Caki2 (cell line): ENCODE measurements around the gene KIAA1549. TPM values are rescaled to one million over a fixed set of nuclear protein-coding genes. Genes with fewer than 3 reads are reported as not detected.
"Not testable (repeated sequence)": the region's sequence is repeated elsewhere in the genome, so short reads cannot be mapped to it uniquely, and the experiment has no call there.

Source experiments
- DNase-seq: peaks from one replicate; pipeline ENCODE4 v3.0.0-alpha.2; 2015; ENCODE audit warnings: low read depth
- in situ Hi-C: cut with HindIII; loops from 2 replicates; pipeline ENCODE4 v1.10.0; 2016; ENCODE audit warnings: low sequenced_read_pairs, low pct_unique_long_range_greater_than_20kb, mixed read lengths
- total RNA-seq: library from RNA; depleted of rRNA; stranded (reverse); fragments of >200 nt; shearing (Covaris generic); gene quantifications from 2 replicates; pipeline ENCODE4 v1.2.3, GENCODE V29; 2014; ENCODE audit warnings: low replicate concordance; rRNA removed

The KIAA1549 gene
- 0.58 and 1.6 TPM in 2 replicates for total RNA-seq

GRCh38 chr7:138981332-138982203 lies at the start of gene KIAA1549:
Gene KIAA1549 (minus strand): TSS chr7:138981389. CDS start chr7:138981269, 120 bp downstream.
- in situ Hi-C loops, result no loop called here

GRCh38 chr7:139029353-139029752 lies 48.2 kb upstream of the KIAA1549 start:
- in situ Hi-C loops, result no loop called here
- no peak for DNase-seq

More at GRCh38 chr7:138981332-138982203, at the start of gene KIAA1549:
- peak; percentile 59 for DNase-seq

GRCh38 chr7:139026551-139026950 lies 45.4 kb upstream of the KIAA1549 start:
- in situ Hi-C loops, result no loop called here
- DNase-seq, result no peak

- DNase-seq, in situ Hi-C loops: not testable (repeated sequence)
Observed at GRCh38 chr7:139025861-139026260, 44.7 kb upstream of the KIAA1549 start.

GRCh38 chr7:139023076-139023475 lies 41.9 kb upstream of the KIAA1549 start:
- in situ Hi-C loops, result no loop called here
- DNase-seq, result no peak

DNA sequence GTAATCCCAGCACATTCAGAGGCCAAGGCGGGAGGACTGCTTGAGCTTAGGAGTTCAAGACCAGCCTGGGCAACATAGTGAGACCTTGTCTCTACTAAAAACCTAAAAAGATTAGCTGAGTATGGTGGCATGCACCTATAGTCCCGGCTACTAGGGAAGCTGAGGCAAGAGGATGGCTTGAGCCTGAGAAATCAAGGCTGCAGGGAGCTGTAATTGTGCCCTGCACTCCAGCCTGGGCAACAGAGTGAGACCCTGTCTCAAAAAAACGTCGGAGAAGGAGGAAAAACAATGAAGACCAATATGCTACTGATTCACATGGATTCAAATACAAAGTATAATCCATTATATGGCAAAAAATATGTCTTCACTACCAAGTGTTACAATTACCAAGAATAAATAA lies 41.1 kb upstream of the KIAA1549 start:
- DNase-seq, result no peak
- in situ Hi-C loops, result no loop called here

GRCh38 chr7:139018910-139019309 lies 37.7 kb upstream of the KIAA1549 start:
- in situ Hi-C loops, result no loop called here

GRCh38 chr7:139016931-139017511 lies 35.8 kb upstream of the KIAA1549 start:
- DNase-seq, result peak; percentile 36
- in situ Hi-C loops, result no loop called here

More at GRCh38 chr7:139018910-139019309, 37.7 kb upstream of the KIAA1549 start:
- no peak for DNase-seq

GRCh38 chr7:139011373-139011772 lies 30.2 kb upstream of the KIAA1549 start:
- DNase-seq, result no peak
- in situ Hi-C loops, result no loop called here

GRCh38 chr7:139004321-139005090 lies 23.3 kb upstream of the KIAA1549 start:
- no peak for DNase-seq
- in situ Hi-C loops, result no loop called here

DNA sequence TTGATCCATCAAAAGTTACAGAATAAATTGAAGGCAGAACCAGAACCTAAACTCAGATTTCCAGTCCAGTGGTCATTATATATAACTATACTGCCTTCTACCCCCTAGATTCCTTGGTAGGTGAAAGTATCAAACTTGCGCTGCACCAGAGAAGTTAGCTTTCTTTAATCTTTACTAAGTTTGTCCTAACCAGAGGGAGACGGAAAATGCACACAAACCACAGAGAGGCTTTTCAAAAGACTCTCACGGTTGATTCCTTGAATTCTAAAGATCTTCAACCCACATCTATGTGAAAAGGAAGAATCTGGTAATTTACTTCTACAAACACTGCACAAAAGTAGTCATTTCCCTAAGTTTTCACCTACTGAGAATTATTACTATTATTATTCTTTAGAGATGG lies 18.2 kb upstream of the KIAA1549 start:
- in situ Hi-C loops, result no loop called here
- no peak for DNase-seq

DNA sequence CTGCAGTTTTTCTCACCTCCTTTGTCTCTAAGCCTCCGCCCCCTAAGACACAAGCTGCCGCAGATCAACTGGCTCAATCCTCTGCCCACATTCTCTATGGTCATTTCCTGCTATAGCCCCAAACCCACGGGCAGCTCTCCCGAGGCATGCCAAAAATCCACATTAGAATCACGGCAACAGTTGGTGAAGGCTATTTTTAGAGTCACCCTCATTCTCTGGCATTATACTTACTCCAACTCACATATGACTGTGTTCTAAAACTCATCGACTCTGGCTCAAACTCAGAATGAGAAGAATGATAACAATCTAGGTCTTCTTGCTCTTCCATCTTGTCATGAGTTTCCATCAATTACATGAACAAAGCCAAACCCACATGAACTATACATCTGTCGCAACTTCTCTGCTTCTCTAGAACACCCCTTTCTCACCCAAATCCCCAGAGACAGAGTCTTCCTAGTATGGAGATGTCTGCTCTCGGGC lies 10.9 kb upstream of the KIAA1549 start:
- DNase-seq, result no peak
- in situ Hi-C loops, result no loop called here

DNA sequence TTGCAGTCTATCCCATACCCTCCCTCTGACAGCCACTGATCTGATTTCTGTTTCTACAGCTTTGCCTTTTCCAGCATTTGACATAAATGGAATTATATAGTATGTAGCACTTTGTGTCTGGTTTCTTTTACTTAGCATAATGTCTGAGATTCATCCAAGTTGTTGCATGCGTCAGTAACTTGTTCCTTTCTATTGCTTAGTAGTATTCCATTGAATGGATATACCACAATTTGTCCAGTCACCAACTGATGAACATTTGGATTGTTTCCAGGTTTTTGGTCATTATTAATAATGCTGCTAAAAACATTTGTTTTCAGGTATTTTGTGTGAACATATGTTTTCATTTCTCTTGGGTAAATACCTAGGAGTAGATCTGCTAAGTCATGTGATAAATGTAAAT lies 6.5 kb upstream of the KIAA1549 start:
- DNase-seq, result no peak
- in situ Hi-C loops, result no loop called here

- DNase-seq, result no peak
- in situ Hi-C loops, result no loop called here
Observed at GRCh38 chr7:138982204-138982623, 1.0 kb upstream of the KIAA1549 start.

GRCh38 chr7:138980563-138981291 lies 462 bp downstream of the KIAA1549 start:
- peak; percentile 23 for DNase-seq
- in situ Hi-C loops, result no loop called here

GRCh38 chr7:138979988-138980562 lies 1.1 kb downstream of the KIAA1549 start:
- in situ Hi-C loops, result no loop called here
- no peak for DNase-seq

GRCh38 chr7:138979226-138979979 lies 1.8 kb downstream of the KIAA1549 start:
- in situ Hi-C loops, result no loop called here
- DNase-seq, result peak; percentile 22
